Activated CD8-positive, alpha-beta memory T cell treated with anti-CD3 and anti-CD28 coated beads for 36 hours (primary cell): ENCODE results near the gene SNX18. TPM values are rescaled to one million over a fixed set of nuclear protein-coding genes. Genes with fewer than 3 reads are reported as not detected.
"Not testable (repeated sequence)": the region's sequence is repeated elsewhere in the genome, so short reads cannot be mapped to it uniquely, and the experiment has no call there.

ENCODE experiments used
- CTCF ChIA-PET: fragments of 350-600 bp; sonication (Branson Sonifier 250); formaldehyde crosslinking; loops from one replicate; lab custom pipeline; 2021; ENCODE audit warnings: antibody characterized with exemption; lab: Charles Lee
- POLR2A ChIA-PET: fragments of 350-600 bp; sonication (Branson Sonifier 250); formaldehyde crosslinking; loops from one replicate; lab custom pipeline; 2021; ENCODE audit warnings: antibody characterized with exemption; lab: Charles Lee
- total RNA-seq, 2 experiments: library from RNA; stranded (reverse); gene quantifications; one replicate each; pipeline ENCODE4 v1.2.3, GENCODE V29; 2021

SNX18 gene
- total RNA-seq, 2 experiments from 2014 or later, result 20.7 to 20.9 TPM

DNA sequence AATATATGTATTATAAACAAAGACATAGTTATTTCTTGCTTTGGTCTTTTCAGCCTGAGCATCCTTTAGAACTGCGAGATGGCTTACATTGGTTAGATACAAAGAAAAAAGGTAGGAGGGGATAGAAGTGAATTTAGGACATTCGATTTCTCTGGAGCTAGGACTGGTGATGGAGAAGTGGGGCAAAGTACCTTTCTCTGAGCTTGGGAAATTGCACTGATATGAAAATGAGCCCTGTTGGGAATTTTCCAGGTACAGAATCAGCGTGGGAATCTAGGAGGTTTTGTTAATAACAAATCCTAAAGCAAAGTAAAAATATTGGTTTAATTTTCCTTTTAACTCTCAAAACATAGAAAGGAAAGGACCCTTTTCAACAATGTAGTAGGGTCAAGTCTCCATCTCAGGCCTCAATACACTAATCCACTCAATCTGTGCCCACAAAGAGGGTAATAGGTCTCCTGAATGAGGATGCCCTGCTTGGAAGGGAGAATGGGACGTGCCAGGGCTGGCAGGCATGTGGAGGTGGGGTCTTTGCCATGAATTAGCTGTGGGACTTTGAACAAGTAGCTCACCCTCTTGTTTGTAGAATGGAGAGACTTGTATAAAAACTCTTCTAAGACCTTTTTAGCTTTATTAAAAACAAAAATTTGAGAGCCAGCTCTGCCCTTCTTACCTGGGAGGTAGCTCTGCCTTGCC is 17.7 kb downstream of the SNX18 start:
- ChIA-PET POLR2A (no interaction called here), CTCF (no interaction called here)

DNA sequence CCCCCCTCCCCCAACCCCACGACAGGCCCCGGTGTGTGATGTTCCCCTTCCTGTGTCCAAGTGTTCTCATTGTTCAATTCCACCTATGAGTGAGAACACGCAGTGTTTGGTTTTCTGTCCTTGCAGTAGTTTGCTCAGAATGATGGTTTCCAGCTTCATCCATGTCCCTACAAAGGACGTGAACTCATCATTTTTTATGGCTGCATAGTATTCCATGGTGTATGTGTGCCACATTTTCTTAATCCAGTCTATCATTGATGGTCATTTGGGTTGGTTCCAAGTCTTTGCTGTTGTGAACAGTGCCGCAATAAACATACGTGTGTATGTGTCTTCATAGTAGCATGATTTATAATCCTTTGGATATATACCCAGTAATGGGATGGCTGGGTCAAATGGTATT is 18.8 kb downstream of the SNX18 start:
- CTCF ChIA-PET, POLR2A ChIA-PET: not testable (repeated sequence)

GRCh38 chr5:54536861-54537260 is 19.3 kb downstream of the SNX18 start:
- CTCF ChIA-PET, POLR2A ChIA-PET: not testable (repeated sequence)

DNA sequence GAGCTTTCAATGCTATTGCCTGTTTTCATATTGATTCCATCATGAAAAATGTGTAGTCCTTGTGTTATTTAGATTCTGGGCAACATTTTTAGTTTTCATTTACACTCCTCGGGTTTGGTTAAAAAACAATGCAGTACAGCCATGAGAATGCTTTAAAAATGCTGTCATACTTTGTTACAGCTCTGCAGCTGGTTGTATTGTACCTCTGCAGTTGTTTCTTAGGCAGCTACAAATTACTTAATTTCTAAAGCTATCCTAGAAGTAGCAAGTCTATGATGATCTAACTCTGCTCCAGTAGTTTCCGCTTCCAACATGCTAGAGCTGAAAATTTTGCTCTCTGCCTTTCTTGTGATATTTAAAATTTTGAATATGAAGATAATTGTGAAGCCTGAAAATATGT is 20.2 kb downstream of the SNX18 start:
- POLR2A ChIA-PET, result no interaction called here
- CTCF ChIA-PET, result no interaction called here

DNA sequence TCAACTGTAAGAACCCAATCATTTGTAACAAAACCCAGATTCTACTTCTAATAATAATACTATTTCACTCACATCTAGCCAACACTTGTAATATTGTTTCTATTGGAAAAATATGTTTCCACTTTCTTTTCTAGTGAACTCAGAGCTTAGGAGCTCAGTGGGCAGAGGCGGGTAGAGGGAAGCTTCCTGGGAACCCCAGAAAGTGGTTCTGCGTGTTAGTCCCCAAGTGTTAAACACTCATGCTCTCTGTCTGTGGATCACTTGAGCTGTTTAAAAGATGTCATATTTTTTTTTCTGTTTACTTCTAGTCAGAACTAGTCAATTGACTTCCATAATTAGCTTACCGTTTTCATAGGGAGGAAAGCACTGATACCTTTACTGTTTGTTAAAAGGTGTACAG is 20.6 kb downstream of the SNX18 start:
- POLR2A ChIA-PET, result no interaction called here
- CTCF ChIA-PET, result no interaction called here

DNA sequence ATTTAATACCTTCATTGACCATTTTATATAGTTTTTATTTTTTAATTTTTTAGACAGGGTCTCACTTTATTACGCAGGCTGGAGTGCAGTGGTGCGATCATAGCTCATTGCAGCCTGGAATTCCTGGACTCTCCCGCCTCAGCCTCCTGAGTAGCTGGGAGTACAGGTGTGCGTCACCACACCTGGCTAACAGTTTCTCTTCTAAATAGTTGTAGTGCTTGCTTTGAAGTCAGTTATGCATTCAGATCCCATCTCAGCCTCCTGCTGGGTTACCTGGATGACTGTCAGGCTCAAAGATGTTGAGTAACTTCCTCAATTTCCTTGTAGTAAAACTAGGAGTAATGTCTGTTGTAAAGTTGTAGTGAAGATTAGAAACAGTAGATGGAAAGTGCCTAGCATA is 21.4 kb downstream of the SNX18 start:
- CTCF ChIA-PET, result no interaction called here
- POLR2A ChIA-PET, result no interaction called here

DNA sequence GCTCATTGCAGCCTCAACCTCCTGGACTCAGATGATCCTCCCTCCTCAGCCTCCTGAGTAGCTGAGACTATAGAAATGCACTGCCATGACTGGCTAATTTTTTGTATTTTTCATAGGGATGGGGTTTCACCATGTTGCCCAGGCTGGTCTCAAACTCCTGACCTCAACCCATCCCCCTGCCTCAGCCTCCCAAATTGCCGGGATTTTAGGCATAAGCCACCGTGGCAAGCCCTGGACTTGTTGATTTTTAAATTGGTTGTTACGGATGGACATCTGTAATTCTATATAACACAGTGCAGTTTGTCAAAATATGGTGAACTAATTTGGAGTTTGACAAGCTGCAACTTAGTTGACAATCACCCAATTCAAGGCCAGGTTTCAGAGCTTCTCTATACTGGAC is 22.7 kb downstream of the SNX18 start:
- POLR2A ChIA-PET, result no interaction called here

GRCh38 chr5:54541823-54542783 is 24.5 kb downstream of the SNX18 start:
- POLR2A ChIA-PET, result no interaction called here
- CTCF ChIA-PET, result no interaction called here

More for the DNA sequence above, 22.7 kb downstream of the SNX18 start:
- CTCF ChIA-PET, result interaction anchor here (1.0 kb wide), 1 partner anchor 23 kb away, joined by 3 read pairs; the partner anchor contains the start of gene SNX18

DNA sequence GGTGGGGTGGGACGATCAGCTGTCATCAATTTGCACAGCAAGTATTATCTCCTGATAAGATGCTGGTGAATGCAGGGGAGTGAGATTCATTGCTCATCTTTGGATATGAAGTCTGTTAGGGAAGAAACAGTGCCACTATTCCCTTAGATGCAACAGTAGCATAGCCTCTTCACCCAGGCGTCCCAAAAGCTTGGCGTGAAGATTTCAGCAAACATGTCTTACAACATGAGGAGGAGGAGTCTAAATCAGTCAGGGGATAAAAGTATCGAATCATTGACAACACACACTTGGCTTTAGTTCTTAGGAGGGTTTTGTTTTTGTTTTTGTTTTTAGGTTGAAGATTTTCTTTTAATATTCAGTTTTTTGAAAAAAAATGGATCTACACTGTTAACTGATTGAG is 26.5 kb downstream of the SNX18 start:
- POLR2A ChIA-PET, result interaction anchor here (0.7 kb wide), 1 partner anchor 13 kb away, joined by 5 read pairs; no protein-coding TSS in a partner anchor
- CTCF ChIA-PET, result no interaction called here

- CTCF ChIA-PET, result no interaction called here
- POLR2A ChIA-PET, result interaction anchor here (1.3 kb wide), 1 partner anchor 27 kb away, joined by 3 read pairs; no protein-coding TSS in a partner anchor
These were observed 28.2 kb downstream of the SNX18 start for GRCh38 chr5:54545796-54546195.

- ChIA-PET CTCF (no interaction called here), POLR2A (no interaction called here)
These were observed 30.2 kb downstream of the SNX18 start for GRCh38 chr5:54547711-54548250.

- POLR2A ChIA-PET, result no interaction called here
- CTCF ChIA-PET, result no interaction called here
These were observed 31.0 kb downstream of the SNX18 start for GRCh38 chr5:54548565-54548964.

DNA sequence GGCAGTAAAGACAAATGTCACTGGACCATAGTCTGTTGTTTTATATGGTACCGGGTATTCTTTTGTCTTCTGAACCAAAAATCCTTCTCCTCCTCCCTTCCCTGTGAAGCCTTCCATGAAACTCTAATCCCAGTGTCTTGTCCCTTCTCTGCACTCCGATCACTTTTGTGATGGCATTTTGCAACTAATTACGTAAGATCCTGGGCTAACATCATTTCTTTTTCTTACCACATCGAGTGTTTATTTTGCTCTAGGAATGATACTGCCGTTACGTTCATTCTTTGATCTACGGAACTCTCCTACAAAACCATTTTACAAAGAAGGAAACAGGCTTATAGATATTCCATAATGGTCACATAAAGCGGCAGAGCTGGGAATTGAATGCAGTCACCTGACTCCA is 33.7 kb downstream of the SNX18 start:
- CTCF ChIA-PET, result interaction anchor here (0.7 kb wide), 1 partner anchor 343 kb away, joined by 4 read pairs; no protein-coding TSS in a partner anchor
- POLR2A ChIA-PET, result no interaction called here

DNA sequence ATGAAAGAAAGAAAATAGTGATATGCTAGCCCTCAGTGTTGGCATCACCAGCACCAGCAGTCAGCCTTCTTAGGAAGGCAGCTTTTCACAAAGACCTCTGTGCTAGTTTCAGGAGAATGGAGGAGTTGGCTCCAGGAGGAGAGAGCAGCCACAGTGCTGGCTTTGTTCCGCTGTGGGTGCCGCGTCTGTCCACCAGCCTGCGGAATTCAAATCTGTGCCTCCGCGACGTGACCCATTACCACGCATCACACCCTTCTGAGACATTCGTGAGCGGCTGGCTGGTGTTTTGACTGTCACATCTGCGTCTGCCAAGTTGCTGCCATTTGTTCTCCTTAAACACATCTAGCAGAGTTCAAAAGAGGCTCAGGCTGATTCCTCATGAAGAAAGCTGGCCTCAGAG is 34.4 kb downstream of the SNX18 start:
- POLR2A ChIA-PET, result no interaction called here

DNA sequence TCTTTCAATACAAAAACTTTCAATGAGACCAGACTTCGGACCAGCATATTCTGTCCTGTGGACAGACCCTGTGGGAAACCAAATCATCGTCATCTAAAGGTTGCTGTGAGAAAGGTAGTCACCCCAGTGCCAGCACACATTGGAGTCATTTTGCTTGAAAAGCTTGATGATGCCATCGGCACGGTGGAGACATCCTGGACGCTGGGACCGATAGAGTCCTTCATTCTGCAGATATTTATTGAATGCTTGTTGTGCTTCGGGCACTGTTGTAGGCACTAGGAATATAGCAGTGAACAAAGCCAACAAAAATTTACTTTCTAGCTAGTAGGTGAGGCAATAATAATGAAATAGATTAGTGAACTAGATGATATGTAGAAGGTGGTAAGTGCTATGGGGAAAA is 34.9 kb downstream of the SNX18 start:
- CTCF ChIA-PET, result no interaction called here
- POLR2A ChIA-PET, result no interaction called here

More for the DNA sequence above, 34.4 kb downstream of the SNX18 start:
- CTCF ChIA-PET, result no interaction called here

- ChIA-PET CTCF (no interaction called here), POLR2A (no interaction called here)
These were observed 36.2 kb downstream of the SNX18 start for GRCh38 chr5:54553659-54554207.

DNA sequence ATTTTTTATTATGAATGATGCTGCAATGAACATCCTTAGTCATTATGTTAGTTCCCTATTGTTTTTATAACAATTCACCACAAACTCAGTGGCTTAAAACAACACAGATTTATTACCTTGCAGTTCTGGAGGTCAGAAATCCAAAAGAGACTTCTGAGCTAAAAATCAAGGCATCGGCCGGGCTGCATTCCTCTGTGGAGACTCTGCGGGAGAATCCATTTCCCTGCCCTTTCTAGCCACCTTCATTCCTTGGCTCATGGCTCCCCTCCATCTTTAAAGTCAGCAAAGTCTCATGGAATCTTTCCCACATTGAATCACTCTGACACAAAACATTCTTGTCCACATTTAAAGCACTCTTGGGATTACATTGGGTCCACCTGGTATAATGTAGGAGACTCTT is 38.6 kb downstream of the SNX18 start:
- ChIA-PET POLR2A (no interaction called here), CTCF (no interaction called here)

DNA sequence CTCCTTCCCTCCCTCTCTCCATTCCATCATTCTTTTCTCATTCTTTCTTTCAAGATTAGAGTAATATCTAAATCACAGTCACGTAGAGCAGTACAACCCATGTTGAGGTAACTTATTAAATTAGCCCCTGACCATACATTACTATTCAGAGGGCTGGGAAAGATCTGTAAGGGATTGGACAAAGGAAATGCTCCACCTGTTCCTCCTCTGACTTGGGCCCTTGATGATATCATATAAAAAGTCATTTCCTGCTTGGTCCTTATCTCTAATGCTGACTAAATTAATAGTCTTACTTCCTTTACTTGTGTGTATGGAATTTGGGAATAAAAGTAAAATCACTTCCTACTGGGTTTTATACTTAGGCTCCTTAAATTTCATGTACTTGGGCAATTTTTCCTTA is 40.8 kb downstream of the SNX18 start:
- CTCF ChIA-PET, result no interaction called here
- POLR2A ChIA-PET, result no interaction called here

GRCh38 chr5:54561651-54562050 is 44.1 kb downstream of the SNX18 start:
- ChIA-PET POLR2A (no interaction called here), CTCF (no interaction called here)
